HEK293T (cell line): ENCODE data around the gene GIMAP6.
"Not testable (repeated sequence)": the region's sequence is repeated elsewhere in the genome, so short reads cannot be mapped to it uniquely, and the experiment has no call there.

Source experiments
- CTCF ChIA-PET: fragments of 350-600 bp; formaldehyde crosslinking; extraction: SDS; loops from one replicate; lab custom pipeline; 2021; ENCODE audit warnings: antibody characterized with exemption, inconsistent platforms; lab: Yijun Ruan, JAX
- POLR2A ChIA-PET: fragments of 350-600 bp; formaldehyde crosslinking; extraction: SDS; loops from one replicate; lab custom pipeline; 2020; ENCODE audit warnings: antibody characterized with exemption, inconsistent platforms; lab: Yijun Ruan, JAX
- DNase-seq: peaks from one replicate; pipeline ENCODE4 v3.0.0; 2012; ENCODE audit warnings: mixed read lengths; ENCODE audit errors: extremely low spot score
- ARNT ChIP-seq: fragments of 450-650 bp; IDR thresholded peaks from 2 replicates; pipeline ENCODE4 v1.6.1; 2017; ENCODE audit warnings: mild to moderate bottlenecking
- BHLHE40 ChIP-seq: fragments of 450-650 bp; IDR thresholded peaks from 2 replicates; pipeline ENCODE4 v1.6.1; 2016; ENCODE audit warnings: mild to moderate bottlenecking, moderate library complexity, borderline replicate concordance
- CTBP1 ChIP-seq: fragments of 450-650 bp; IDR thresholded peaks from 2 replicates; pipeline ENCODE4 v1.6.1; 2016; ENCODE audit warnings: borderline replicate concordance
- ELF4 ChIP-seq: fragments of 450-650 bp; IDR thresholded peaks from 2 replicates; pipeline ENCODE4 v1.6.1; 2017; ENCODE audit warnings: antibody characterized with exemption
- FOXA1 ChIP-seq: fragments of 450-650 bp; IDR thresholded peaks from 2 replicates; pipeline ENCODE4 v1.6.1; 2016; ENCODE audit warnings: mild to moderate bottlenecking
- FOXK2 ChIP-seq: fragments of 450-650 bp; IDR thresholded peaks from 2 replicates; pipeline ENCODE4 v1.6.1; 2016; ENCODE audit warnings: mild to moderate bottlenecking
- FOXM1 ChIP-seq: fragments of 450-650 bp; IDR thresholded peaks from 2 replicates; pipeline ENCODE4 v1.6.1; 2017; ENCODE audit warnings: mild to moderate bottlenecking, borderline replicate concordance
- HDGF ChIP-seq: fragments of 450-650 bp; IDR thresholded peaks from 2 replicates; pipeline ENCODE4 v1.6.1; 2017; ENCODE audit warnings: antibody characterized with exemption, borderline replicate concordance
- L3MBTL2 ChIP-seq: fragments of 450-650 bp; conservative IDR thresholded peaks from 2 replicates; pipeline ENCODE4 v1.6.1; 2016; ENCODE audit warnings: mild to moderate bottlenecking
- LEF1 ChIP-seq: fragments of 450-650 bp; IDR thresholded peaks from 2 replicates; pipeline ENCODE4 v1.6.1; 2017; ENCODE audit warnings: mild to moderate bottlenecking, borderline replicate concordance
- NFRKB ChIP-seq: fragments of 450-650 bp; IDR thresholded peaks from 2 replicates; pipeline ENCODE4 v1.6.1; 2016; ENCODE audit warnings: mild to moderate bottlenecking, moderate library complexity
- SP1 ChIP-seq: fragments of 450-650 bp; IDR thresholded peaks from 2 replicates; pipeline ENCODE4 v1.6.1; 2017
- SUZ12 ChIP-seq: fragments of 450-650 bp; IDR thresholded peaks from 2 replicates; pipeline ENCODE4 v1.6.1; 2016; ENCODE audit warnings: mild to moderate bottlenecking
- TARDBP ChIP-seq: fragments of 450-650 bp; IDR thresholded peaks from 2 replicates; pipeline ENCODE4 v1.6.1; 2016
- ZNF384 ChIP-seq: fragments of 450-650 bp; IDR thresholded peaks from 2 replicates; pipeline ENCODE4 v1.6.1; 2016
- TF ChIP-seq, protein P1 (sequence below): fragments of 450-650 bp; IDR thresholded peaks from 2 replicates; pipeline ENCODE4 v1.6.1; 2016

The GIMAP6 gene

DNA sequence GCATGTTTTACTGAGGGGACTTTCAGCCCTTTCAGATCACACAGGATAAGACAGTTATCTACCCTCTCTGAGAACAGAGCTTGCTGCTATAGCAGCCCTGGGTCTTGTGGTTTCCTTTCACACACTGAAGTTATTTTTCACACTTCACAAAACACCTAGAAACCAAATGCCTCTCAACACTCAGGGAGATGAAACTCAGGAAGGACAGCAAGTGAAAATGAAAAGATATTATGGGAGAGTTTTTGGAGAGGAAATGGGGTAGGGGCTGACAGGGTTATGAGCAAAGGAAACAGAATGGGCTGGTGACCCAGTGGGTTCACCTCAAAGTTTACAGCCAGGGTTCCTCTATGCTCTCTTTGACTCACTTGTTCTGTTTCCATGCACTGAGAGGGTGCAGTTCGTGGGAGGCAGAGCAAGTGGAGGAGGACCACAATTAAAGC, 36.3 kb upstream of the GIMAP6 start:
- DNase-seq: no peak
- ChIA-PET POLR2A (no interaction called here), CTCF (no interaction called here)
- no peak for TF ChIP-seq FOXA1
- no peak for TF ChIP-seq CTBP1
- TF ChIP-seq SP1: no peak
- TF ChIP-seq NFRKB: no peak
- no peak for TF ChIP-seq L3MBTL2
- no peak for TF ChIP-seq TARDBP
- no peak for TF ChIP-seq ARNT
- no peak for TF ChIP-seq BHLHE40
- TF ChIP-seq SUZ12: no peak
- TF ChIP-seq ZNF384: no peak
- TF ChIP-seq, protein P1, sequence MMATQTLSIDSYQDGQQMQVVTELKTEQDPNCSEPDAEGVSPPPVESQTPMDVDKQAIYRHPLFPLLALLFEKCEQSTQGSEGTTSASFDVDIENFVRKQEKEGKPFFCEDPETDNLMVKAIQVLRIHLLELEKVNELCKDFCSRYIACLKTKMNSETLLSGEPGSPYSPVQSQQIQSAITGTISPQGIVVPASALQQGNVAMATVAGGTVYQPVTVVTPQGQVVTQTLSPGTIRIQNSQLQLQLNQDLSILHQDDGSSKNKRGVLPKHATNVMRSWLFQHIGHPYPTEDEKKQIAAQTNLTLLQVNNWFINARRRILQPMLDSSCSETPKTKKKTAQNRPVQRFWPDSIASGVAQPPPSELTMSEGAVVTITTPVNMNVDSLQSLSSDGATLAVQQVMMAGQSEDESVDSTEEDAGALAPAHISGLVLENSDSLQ: no peak
- TF ChIP-seq FOXK2: no peak
- no peak for TF ChIP-seq FOXM1

DNA sequence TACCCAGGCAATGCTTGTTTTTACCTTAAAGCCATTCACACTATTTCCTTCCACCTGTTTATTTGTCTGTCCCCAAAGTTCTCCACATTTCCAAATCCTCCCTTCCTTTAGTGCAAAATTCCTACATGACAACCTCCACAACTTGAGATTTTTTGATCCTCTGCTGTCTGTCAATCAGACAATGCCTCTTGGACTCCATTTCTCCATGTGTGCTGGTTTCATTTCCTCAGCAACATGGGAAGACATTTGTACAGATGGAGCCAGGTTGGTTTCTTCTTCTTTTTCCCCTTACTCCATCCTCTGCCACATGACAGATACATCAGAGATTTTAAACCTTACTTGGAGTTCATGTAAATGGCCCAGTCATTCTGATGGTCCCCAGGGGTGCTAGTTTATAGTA, 34.2 kb upstream of the GIMAP6 start:
- no peak for TF ChIP-seq BHLHE40
- TF ChIP-seq HDGF: no peak
- TF ChIP-seq FOXM1: no peak
- TF ChIP-seq ZNF384: no peak
- no peak for TF ChIP-seq SP1
- TF ChIP-seq LEF1: no peak
- TF ChIP-seq, protein P1: no peak
- no peak for TF ChIP-seq CTBP1
- TF ChIP-seq FOXK2: no peak
- no peak for TF ChIP-seq ARNT
- no peak for TF ChIP-seq NFRKB
- no peak for TF ChIP-seq TARDBP
- no peak for TF ChIP-seq ELF4
- TF ChIP-seq SUZ12: no peak
- TF ChIP-seq FOXA1: no peak
- TF ChIP-seq L3MBTL2: no peak
- DNase-seq: no peak
- CTCF ChIA-PET: no interaction called here
- POLR2A ChIA-PET: no interaction called here

DNA sequence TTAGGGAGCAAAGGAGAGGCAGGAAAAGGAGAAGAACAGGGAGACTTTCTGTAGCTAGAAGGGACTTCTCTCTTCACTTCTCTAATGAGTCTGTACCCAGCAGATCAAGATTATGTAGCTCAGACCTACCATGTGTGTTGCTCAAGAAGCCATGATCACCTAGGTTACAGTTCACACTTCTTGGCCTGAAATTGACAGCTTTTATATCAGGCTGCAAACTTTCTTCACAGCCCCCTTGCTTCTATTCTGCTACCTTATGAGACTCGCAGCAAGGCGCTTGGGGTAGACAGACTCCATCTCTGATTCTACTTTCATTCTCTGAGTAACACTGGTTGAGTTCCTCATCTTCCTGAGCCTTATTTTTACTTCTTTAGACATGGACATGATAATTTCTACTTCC, 33.7 kb upstream of the GIMAP6 start:
- DNase-seq: no peak
- no peak for TF ChIP-seq CTBP1
- TF ChIP-seq FOXM1: no peak
- no peak for TF ChIP-seq NFRKB
- no peak for TF ChIP-seq L3MBTL2
- TF ChIP-seq TARDBP: no peak
- no peak for TF ChIP-seq FOXK2
- no peak for TF ChIP-seq LEF1
- TF ChIP-seq ZNF384: no peak
- no peak for TF ChIP-seq FOXA1
- TF ChIP-seq HDGF: no peak
- no peak for TF ChIP-seq BHLHE40
- TF ChIP-seq ARNT: no peak
- no peak for TF ChIP-seq SUZ12
- TF ChIP-seq SP1: no peak
- CTCF ChIA-PET: no interaction called here

DNA sequence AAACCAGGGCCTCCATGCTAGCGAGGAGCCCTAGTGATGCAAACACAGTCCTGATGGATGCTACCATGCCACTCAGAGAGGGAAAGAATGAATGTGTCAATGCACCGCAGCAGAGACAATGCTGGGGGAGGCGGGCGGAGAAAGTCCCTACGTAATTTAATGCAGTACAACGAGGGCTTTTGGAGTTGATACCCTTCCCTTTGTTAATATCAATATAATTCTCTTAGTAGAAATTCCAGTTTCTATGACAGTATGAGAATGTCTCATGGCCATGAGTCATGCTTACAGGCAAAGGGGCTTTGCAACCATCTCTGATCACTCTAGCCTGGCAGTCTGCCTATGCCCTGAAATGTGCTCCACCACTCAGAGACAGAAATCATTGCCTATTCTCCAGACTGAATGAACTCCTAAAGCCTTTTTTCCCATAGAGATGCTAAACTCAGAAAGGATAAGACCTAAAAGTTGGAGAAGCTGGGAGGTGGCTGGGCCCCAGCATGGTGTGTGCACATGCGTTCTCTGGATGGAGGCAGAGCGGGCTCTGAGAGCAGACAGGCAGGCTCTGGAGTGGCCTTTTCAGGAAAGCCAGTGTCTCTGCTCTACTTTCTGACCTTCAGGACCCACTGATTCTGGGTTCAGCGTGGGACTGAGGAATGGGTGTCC, 33.0 kb upstream of the GIMAP6 start:
- CTCF ChIA-PET: no interaction called here

More for the DNA sequence above, 33.7 kb upstream of the GIMAP6 start:
- POLR2A ChIA-PET: no interaction called here

DNA sequence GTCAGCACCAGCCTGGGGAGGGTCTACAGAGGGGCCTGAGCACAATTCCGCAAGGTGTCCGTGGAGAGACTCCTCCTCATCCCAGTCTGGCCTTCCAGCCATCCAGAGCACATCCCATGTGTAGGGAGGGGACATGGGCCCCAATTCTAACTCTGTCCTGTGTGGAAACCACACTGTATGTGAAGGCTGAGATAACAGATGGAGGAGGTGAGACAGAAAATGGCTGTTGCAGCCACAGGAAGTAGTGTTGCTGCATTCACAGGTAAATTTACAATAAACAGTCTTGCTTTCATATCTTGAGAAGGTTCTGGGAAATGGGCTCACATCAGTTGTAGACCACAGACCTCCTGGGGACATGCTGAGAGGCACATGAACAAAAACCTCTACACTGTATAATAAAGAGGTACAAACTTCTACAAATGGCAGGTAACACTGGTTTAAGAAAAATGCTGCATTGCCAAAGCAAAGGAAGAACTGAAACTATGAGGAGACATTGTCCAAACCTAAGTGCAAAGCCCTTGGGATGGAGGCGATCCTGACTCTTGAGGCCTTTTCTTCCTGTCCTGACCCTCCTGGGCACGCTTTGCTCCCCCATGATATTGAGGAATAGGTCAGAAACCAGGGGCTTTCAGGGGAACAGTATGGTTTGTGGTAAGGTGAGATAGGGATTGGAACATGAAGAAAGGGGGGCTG, 31.8 kb upstream of the GIMAP6 start:
- no peak for DNase-seq
- TF ChIP-seq BHLHE40 (no peak), NFRKB (no peak), LEF1 (no peak), CTBP1 (no peak), ELF4 (no peak), SP1 (no peak), SUZ12 (no peak), ARNT (no peak), L3MBTL2 (no peak)
- POLR2A ChIA-PET: no interaction called here
- CTCF ChIA-PET: no interaction called here

More for the DNA sequence above, 33.0 kb upstream of the GIMAP6 start:
- POLR2A ChIA-PET: no interaction called here
- TF ChIP-seq HDGF (no peak), ZNF384 (no peak), TARDBP (no peak), LEF1 (no peak), FOXA1 (no peak), FOXM1 (no peak), CTBP1 (no peak), FOXK2 (no peak)
- TF ChIP-seq, protein P1: no peak
- no peak for DNase-seq

DNA sequence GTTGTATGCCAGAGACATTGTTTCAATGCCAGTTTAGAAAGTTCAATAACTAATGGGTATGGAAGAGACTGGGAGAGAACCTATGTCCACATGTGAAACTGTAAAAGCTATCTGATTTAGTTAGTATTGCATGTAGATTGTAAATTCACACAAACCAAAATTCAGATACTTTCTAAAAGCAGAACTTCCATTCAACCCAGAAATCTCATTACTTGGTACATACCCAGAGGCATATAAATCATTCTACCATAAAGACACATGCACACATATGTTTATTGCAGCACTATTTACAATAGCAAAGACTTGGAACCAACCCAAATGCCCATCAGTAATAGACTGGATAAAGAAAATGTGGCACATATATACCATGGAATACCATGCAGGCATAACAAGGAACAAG, 30.6 kb upstream of the GIMAP6 start:
- POLR2A ChIA-PET, CTCF ChIA-PET, DNase-seq: not testable (repeated sequence)
